ENCODE results near the gene PC. TPM values are rescaled to one million over a fixed set of nuclear protein-coding genes. Genes with fewer than 3 reads are reported as not detected.

The PC gene
- total and polyA plus RNA-seq, 9 of the 15 experiments (the other 6 are each of a cell fraction or from before 2014, with no cell fraction given): 0.94 to 38.0 (median 8.7) TPM

- 0 out of 4 replicates have a peak, but pooled peaks of 1 of the 2 experiments have one; percentile 24 for TF ChIP-seq ZMIZ1 (IDR thresholded peaks at IDR 0.05; ENCODE audit: low read depth in 2 of 2, low read length in 2 of 2)
- TF ChIP-seq POLR2B (IDR thresholded peaks at IDR 0.05; ENCODE audit: low read depth, partially characterized antibody): peak; percentile 74
- peak; percentile 94 for TF ChIP-seq ELF2 (CRISPR knock-in tag; IDR thresholded peaks at IDR 0.05)
- TF ChIP-seq MEF2D (tag; conservative IDR thresholded peaks at IDR 0.05; ENCODE audit: low read depth): no peak
- peak; percentile 77; the same call in 1 of the 2 replicates for TF ChIP-seq THAP7 (CRISPR knock-in tag; IDR thresholded peaks at IDR 0.05)
- no peak for TF ChIP-seq ZFPM2 (CRISPR knock-in tag; IDR thresholded peaks at IDR 0.05)
- peak; percentile 99 for TF ChIP-seq PHF8 (IDR thresholded peaks at IDR 0.05; ENCODE audit: borderline replicate concordance, low read length)
- TF ChIP-seq CREM (IDR thresholded peaks at IDR 0.05; ENCODE audit: low read depth): peak; percentile 99
- TF ChIP-seq HDAC3 (IDR thresholded peaks at IDR 0.05; ENCODE audit: borderline replicate concordance, partially characterized antibody): no peak
- TF ChIP-seq GATAD2B (IDR thresholded peaks at IDR 0.05; ENCODE audit: borderline replicate concordance): peak; percentile 97
- no peak for TF ChIP-seq ZNF668 (CRISPR knock-in tag; IDR thresholded peaks at IDR 0.05)
- no peak for TF ChIP-seq ZC3H4 (CRISPR knock-in tag; IDR thresholded peaks at IDR 0.05; ENCODE audit: borderline replicate concordance)
- peak; percentile 90 for TF ChIP-seq ELF4 (CRISPR knock-in tag; IDR thresholded peaks at IDR 0.05)
- TF ChIP-seq ZNF133 (CRISPR knock-in tag; IDR thresholded peaks at IDR 0.05): no peak
- no peak for TF ChIP-seq SPI1 (IDR thresholded peaks at IDR 0.05; ENCODE audit: borderline replicate concordance, low read depth, low read length)
- TF ChIP-seq VEZF1 (CRISPR knock-in tag; IDR thresholded peaks at IDR 0.05): peak; percentile 83
- TF ChIP-seq TAF15 (IDR thresholded peaks at IDR 0.05; ENCODE audit: low read depth, low read length): no peak
- no peak for TF ChIP-seq ZNF311 (CRISPR knock-in tag; IDR thresholded peaks at IDR 0.05)
- no peak; the same call in 1 of the 2 replicates for TF ChIP-seq SMAD3 (CRISPR knock-in tag; conservative IDR thresholded peaks at IDR 0.05)
- TF ChIP-seq BMI1 (IDR thresholded peaks at IDR 0.05; ENCODE audit: low read length): no peak
- TF ChIP-seq MAFG (tag; conservative IDR thresholded peaks at IDR 0.05): no peak
- peak; percentile 71 for TF ChIP-seq SMAD4 (CRISPR knock-in tag; conservative IDR thresholded peaks at IDR 0.05)
- no peak for TF ChIP-seq YBX1 (IDR thresholded peaks at IDR 0.05)
- TF ChIP-seq NR3C1 (CRISPR knock-in tag; IDR thresholded peaks at IDR 0.05): peak; percentile 26
- TF ChIP-seq HDGF (IDR thresholded peaks at IDR 0.05): no peak
Observed at GRCh38 chr11:66842896-66843775, 115.0 kb downstream of the PC start, which contains the start of gene RCE1 (continued).
